Activated CD8-positive, alpha-beta T cell treated with anti-CD3 and anti-CD28 coated beads for 36 hours (primary cell): ENCODE data around the gene SCRG1. TPM values are rescaled to one million over a fixed set of nuclear protein-coding genes. Genes with fewer than 3 reads are reported as not detected.

Experiments used
- ATAC-seq: fragments of 200-7000 bp; cut with Tn5 transposase; one replicate; pipeline ENCODE4 v1.10.0; 2021; ENCODE audit warnings: mild to moderate bottlenecking, moderate library complexity
- CTCF ChIA-PET: fragments of 350-600 bp; sonication (Branson Sonifier 250); formaldehyde crosslinking; loops from one replicate; lab custom pipeline; 2021; ENCODE audit warnings: antibody characterized with exemption; lab: Charles Lee
- POLR2A ChIA-PET: fragments of 350-600 bp; sonication (Branson Sonifier 250); formaldehyde crosslinking; loops from one replicate; lab custom pipeline; 2021; ENCODE audit warnings: antibody characterized with exemption; lab: Charles Lee
- DNase-seq: peaks from one replicate; pipeline ENCODE4 v3.0.0-alpha.2; 2020
- H3K27ac Mint-ChIP-seq: one replicate; pipeline ENCODE4 v1.8.0; 2021; ENCODE audit warnings: mild to moderate bottlenecking, mixed read lengths
- H3K27me3 Mint-ChIP-seq: one replicate; pipeline ENCODE4 v1.8.0; 2021; ENCODE audit warnings: mixed read lengths
- H3K36me3 Mint-ChIP-seq: one replicate; pipeline ENCODE4 v1.8.0; 2021; ENCODE audit warnings: low read depth, mixed read lengths
- H3K4me1 Mint-ChIP-seq: one replicate; pipeline ENCODE4 v1.8.0; 2021; ENCODE audit warnings: low read depth, mixed read lengths
- H3K4me3 Mint-ChIP-seq: one replicate; pipeline ENCODE4 v1.8.0; 2021; ENCODE audit warnings: mild to moderate bottlenecking, moderate library complexity, mixed read lengths
- H3K9me3 Mint-ChIP-seq: one replicate; pipeline ENCODE4 v1.8.0; 2021; ENCODE audit warnings: mixed read lengths
- intact Hi-C: fragments of 100-400 bp; cut with micrococcal nuclease; formaldehyde crosslinking; loops from one replicate; pipeline ENCODE4 v1.10.0; 2022
- total RNA-seq, 2 experiments: library from RNA; stranded (reverse); gene quantifications; one replicate each; pipeline ENCODE4 v1.2.3, GENCODE V29; 2021
- TF ChIP-seq, protein P1 (sequence below): fragments of 200-600 bp; IDR thresholded peaks from one replicate; pipeline ENCODE4 v1.8.0; 2022; ENCODE audit warnings: antibody characterized with exemption, mild to moderate bottlenecking

The SCRG1 gene
- total RNA-seq, 2 experiments from 2014 or later = not detected

DNA sequence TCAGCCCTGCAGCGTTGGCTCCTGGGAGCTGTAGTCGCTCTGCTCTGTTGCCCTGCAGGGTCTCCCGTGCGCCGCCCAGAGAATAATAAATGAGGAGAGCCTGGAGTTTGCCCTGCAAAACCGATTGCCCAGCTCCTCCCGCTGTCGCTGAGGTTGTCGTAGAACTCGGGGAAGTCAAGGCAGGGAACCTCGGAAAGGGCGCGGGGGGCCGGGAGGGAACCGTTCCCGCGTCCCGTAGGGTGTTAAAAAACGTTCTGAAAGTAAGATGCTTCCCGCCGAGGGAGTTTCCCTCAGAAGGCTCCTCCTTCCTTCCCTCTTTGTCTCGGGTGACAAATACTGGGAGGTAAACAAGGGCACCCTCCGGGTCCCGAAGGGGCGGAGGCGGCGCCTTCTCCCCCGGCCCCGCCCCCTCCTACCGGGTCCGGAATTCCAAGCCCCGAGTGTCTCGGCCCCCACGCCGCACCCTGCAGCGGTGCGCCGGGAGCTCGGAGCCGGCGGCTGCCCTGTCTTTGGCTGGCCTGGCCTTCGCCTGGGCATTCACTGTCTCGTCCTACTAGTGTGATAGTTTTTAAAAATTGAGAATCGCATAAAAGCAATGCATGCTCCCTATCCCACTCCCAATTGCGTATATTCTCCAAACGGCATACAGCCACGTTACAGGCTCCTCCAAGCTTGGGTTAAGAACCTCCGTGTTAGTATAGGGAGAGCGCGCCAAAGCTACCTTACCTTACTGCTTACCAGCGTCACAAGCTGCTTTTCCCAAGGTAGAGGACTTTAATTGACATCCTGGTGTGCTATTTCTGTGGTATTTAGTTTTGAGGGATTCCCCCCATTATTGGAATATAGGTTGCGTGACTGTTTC, 63.8 kb downstream of the SCRG1 start:
- intact Hi-C loops = loop anchor here (1.0 kb wide), 1 partner anchor 34 kb away; no protein-coding TSS in a partner anchor
- Mint-ChIP-seq H3K4me1 (peaks cover 13% of the 10 kb centered on the region), H3K27me3 (peaks cover 6% of the 10 kb centered on the region), H3K4me3 (peak overlapping the region; percentile 92), H3K36me3 (peaks cover 35% of the 10 kb centered on the region), H3K9me3 (no peaks in the 10 kb centered on the region), H3K27ac (peak overlapping the region; percentile 99)
- ChIA-PET POLR2A (interaction anchor here (0.8 to 4.1 kb wide), 11 partner anchors 9 to 85 kb away, joined by 3 to 79 read pairs (median 4); partner anchors contain the start of gene SAP30), CTCF (interaction anchor here (1.1 to 3.3 kb wide), 7 partner anchors 11 to 84 kb away, joined by 3 to 15 read pairs (median 6); partner anchors contain the start of gene SAP30)
- ATAC-seq (peak; percentile 10), DNase-seq (peak; percentile 63)
- TF ChIP-seq, protein P1, sequence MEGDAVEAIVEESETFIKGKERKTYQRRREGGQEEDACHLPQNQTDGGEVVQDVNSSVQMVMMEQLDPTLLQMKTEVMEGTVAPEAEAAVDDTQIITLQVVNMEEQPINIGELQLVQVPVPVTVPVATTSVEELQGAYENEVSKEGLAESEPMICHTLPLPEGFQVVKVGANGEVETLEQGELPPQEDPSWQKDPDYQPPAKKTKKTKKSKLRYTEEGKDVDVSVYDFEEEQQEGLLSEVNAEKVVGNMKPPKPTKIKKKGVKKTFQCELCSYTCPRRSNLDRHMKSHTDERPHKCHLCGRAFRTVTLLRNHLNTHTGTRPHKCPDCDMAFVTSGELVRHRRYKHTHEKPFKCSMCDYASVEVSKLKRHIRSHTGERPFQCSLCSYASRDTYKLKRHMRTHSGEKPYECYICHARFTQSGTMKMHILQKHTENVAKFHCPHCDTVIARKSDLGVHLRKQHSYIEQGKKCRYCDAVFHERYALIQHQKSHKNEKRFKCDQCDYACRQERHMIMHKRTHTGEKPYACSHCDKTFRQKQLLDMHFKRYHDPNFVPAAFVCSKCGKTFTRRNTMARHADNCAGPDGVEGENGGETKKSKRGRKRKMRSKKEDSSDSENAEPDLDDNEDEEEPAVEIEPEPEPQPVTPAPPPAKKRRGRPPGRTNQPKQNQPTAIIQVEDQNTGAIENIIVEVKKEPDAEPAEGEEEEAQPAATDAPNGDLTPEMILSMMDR = no peak

Other genes starting within 250 kb of the SCRG1 start
- 10 to 100 TPM; 10.2 to 10.4 TPM for gene GALNT7, start 230.3 kb downstream of the SCRG1 start, total RNA-seq
- gene HMGB2, start 64.8 kb downstream of the SCRG1 start, total RNA-seq = 100 to 1,000 TPM; 527 to 534 TPM
- 10 to 100 TPM; 40.7 to 41.1 TPM for gene SAP30, start 28.2 kb downstream of the SCRG1 start, total RNA-seq
- gene HAND2, start 131.1 kb upstream of the SCRG1 start, total RNA-seq = not detected